Activated T-helper 1 cell treated with Interleukin-2 at 50 U/mL for 16 hours (primary cell): ENCODE data around the gene LRRC63.
"Not testable (repeated sequence)": the region's sequence is repeated elsewhere in the genome, so short reads cannot be mapped to it uniquely, and the experiment has no call there.

Source experiments
- DNase-seq: peaks from one replicate; pipeline ENCODE4 v3.0.0-alpha.2; 2020; ENCODE audit warnings: low read depth

LRRC63 gene

DNA sequence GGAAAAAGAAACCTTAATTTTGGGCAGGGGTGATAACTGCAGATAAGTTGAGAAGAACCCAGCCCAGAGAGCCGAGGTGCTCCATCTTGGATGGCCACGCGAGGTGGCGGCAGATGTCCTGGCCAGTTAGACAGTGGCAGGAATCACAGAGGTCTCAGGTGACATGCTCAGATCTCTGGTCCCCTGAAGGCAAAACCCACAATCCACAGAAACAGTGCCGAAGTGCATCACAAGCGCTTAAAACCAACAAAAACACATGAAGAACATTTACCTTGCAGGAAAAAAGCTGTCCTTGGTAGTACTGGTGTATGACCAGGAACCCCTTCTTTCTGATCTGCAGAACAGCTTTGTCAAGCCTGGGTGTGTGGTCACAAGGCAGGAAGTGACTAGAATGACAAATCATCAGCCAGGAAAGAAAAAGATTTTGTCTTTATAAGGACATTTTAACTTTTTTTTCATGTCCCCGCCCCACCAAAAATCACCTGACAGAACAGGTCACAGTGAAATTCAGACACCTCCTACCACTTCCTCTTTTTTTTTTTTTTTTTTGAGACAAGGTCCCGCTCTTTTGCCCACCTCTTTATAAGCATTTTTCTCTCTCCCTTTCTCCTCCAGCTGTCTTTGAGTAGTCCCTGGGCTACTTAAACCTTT, 29.8 kb upstream of the LRRC63 start, which contains the start of gene LCP1:
LCP1 (minus strand) TSS at position 338 of the 651 bp plus-strand sequence. CDS start 22,515 bp downstream, outside the sequence.
- peak; percentile 59 for DNase-seq

DNA sequence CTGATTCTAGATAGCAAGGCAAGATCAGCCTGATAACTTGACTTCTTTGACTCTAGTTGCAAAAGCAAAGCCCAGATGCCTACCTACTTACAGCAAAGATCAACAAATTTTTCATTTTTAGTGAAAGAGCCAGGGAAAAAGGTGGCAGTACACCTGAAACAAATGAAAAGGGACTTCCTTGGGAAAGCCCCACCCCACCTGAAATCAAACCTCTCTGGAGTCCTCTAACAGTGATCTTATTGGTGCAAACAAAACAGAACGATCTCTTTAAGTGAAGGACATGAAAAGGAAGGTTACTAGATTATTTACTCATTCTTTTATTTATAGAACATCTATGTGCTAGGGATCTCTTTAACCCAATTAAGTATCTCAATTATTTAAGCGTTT, 29.2 kb upstream of the LRRC63 start:
- DNase-seq = no peak

DNA sequence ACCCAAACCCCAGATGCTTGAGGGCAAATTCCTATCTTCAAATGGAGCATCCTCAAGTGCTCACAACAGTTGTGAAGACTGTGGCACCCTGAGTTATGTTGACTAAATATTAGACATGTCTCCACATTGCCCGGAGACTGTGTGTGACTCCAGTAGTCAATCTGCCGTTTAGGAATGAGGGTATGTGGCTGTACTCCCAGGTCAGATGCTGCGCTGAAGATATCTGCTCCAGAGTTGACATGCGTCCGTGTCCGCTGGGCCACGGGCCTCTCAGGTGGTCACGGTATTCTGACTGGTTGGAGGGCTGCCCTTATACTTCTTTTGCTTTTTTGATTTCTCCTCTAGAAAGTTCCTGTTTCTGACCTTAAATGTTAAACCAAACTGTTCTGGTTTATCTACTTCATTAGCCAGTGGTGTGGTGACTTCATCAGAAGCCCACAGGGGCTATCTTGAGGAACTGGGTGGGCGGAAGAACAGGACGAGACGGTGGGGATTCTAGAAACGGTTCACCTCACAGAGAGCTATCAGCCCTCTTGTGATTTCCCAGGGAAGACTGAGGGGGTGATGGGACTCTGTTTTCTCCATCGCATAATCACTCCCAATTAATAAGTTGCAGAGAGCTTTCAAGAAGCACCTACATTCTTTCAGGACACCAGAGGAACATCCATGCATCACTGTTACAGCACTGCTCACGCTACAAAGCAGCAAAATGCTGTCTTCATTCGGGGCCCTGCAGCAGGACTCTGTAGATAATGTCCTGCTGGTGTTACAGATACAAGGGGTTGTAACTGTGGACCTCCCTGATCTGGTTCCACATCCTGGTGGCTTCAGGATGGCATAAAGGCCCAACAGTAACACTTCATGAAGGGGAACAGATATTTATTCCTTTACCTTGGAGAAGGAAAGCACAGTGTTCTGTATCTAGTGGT, 28.4 kb upstream of the LRRC63 start:
- no peak for DNase-seq

- DNase-seq = peak; percentile 49
Measured at GRCh38 chr13:46184277-46184699, 27.4 kb upstream of the LRRC63 start.

DNA sequence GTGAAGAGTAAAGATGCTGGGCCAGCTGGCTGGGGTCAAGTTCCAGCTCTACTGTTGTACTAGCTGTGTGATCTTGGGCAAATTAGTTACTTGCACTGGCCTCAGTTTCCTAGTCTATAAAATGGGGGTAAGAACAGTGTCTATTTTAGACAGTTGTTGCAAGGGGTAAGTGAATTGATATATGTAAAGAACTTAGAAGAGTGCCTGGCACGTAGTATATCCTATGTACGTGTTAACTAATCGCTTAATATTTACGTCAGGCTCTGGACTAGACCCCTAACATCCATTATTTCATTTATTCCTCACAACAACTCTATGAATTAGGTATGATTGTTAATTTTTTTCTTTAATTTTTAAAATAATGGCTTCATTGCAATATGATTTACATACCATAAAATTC, 26.1 kb upstream of the LRRC63 start:
- DNase-seq = no peak

DNA sequence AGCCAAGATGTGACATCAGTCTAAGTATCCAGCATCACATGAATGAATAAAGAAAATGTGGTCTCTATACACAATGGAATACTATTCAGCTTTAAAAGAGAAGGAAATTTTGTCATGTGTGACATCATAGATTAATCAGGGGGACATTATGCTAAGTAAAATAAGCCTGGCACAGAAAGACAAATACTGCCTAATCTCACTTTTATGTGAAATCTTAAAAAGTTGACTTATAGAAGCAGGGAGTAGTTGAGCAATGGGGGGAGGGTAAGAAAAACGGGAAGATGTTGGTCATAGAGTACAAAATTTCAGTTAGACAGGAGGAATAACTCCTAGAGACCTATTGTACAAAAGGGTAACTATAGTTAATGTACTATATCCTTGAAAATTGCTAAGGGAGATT, 19.3 kb upstream of the LRRC63 start:
- no peak for DNase-seq

- DNase-seq = no peak
Measured at GRCh38 chr13:46195016-46195415, 16.7 kb upstream of the LRRC63 start.

GRCh38 chr13:46197299-46198048, 14.3 kb upstream of the LRRC63 start:
- DNase-seq = no peak

GRCh38 chr13:46198696-46199193, 13.0 kb upstream of the LRRC63 start:
- no peak for DNase-seq

DNA sequence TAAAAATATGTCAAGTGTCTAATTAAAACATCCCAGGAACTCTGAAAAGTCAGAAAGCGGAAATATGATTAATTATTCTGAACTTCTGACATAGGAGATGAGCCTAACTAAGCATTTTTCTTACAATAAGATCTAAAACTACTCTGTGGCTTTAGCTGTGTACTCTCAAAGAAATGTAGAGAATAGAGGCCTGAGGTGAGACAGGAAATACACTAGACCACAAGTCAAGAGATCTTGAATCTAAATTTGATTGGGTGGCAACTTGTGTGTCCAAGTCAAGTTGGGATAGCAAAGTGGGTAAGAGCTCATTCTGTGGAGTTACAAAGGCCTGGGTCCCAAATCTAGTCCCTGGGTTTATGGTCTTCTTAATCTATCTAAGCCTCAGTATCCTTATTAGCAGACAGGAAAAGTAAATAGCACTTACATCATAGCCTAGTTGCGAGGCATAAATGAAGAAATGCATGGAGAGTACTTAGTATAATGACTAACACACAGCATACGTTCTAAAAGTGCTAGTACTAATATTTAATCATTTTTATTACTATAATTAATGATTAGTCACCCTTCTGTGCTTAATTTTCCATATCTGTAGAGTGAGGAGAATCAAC, 9.4 kb upstream of the LRRC63 start:
- no peak for DNase-seq

GRCh38 chr13:46202966-46203365, 8.8 kb upstream of the LRRC63 start:
- no peak for DNase-seq

- DNase-seq = no peak
Measured at GRCh38 chr13:46206143-46206542, 5.6 kb upstream of the LRRC63 start.

DNA sequence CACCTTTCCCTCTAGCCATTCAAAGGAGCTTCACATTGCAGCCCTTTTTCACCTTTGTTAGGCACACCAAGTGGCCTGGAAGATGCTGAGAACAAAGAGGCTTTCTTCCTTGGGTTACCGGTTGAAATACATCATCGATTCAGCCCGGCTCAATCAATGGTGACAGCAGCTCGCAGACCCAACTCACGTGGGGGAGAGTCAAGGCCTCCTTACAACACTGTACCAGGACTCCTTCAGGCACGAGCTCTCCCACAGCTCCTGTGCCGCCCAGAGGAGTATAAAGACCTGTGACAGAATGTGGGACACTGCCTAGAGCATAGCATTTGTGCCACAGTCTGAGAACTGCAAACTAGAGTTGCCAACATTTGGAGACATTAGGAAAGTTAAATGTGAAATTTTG, 3.9 kb upstream of the LRRC63 start:
- no peak for DNase-seq

- DNase-seq = no peak
Measured at GRCh38 chr13:46210362-46211083, 1.2 kb upstream of the LRRC63 start.

- DNase-seq = no peak
Measured at GRCh38 chr13:46211116-46211482, 629 bp upstream of the LRRC63 start.

- DNase-seq = no peak
Measured at GRCh38 chr13:46213242-46213641, 1.5 kb downstream of the LRRC63 start.

DNA sequence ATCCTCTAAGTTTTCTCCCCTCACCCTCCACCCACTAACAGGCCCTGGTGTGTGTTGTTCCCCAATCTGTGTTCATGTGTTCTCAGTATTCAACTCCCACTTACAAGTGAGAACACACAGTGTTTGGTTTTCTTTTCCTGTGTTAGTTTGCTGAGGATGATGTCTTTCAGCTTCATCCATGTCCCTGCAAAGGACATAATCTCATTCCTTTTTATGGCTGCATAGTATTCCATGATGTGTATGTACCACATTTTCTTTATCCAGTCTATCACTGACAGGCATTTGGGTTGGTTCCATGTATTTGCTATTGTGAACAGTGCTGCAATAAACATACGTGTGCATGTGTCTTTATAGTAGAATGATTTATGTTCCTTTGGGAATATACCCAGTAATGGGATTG, 3.0 kb downstream of the LRRC63 start:
- DNase-seq = not testable (repeated sequence)

DNA sequence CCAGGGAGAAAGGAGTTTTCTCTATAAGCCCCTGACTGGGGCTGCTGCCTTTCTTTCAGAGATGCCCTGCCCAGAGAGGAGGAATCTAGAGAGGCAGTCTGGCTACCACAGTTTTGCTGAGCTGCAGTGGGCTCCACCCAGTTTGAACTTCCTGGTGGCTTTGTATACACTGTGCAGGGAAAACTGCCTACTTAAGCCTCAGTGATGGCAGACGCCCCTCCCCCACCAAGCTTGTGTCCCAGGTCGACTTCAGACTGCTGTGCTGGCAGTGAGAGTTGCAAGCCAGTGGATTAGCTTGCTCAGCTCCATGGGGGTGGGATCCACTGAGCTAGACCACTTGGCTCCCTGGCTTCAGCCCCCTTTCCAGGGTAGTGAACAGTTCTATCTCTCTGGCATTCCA, 8.5 kb downstream of the LRRC63 start:
- not testable (repeated sequence) for DNase-seq

GRCh38 chr13:46229251-46229650, 17.5 kb downstream of the LRRC63 start:
- DNase-seq = no peak

- no peak for DNase-seq
Measured at GRCh38 chr13:46232281-46232680, 20.6 kb downstream of the LRRC63 start.

DNA sequence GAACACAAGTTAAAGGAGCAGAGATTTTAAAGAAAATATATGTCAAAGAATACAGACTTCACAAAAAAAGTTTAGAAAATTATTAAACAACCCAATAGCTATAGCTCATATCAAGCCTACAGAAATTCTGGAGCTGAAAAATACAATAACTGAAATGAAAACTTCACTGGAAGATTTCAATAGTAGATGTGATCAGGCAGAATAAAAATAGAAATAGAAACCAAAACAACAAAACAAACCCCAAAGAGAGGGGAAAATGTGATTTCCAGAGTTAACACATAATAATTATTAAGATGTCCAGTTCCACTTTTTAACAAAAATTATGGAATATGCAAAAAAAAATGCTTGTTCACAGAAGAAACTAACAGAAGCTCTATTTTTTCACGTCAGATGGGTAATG, 23.6 kb downstream of the LRRC63 start:
- no peak for DNase-seq
